Neural progenitor cell (in vitro differentiated cells): ENCODE measurements around the gene CACNG5.

Source experiments
- EZH2 ChIP-seq: fragments of 200-600 bp; sonication (generic); IDR thresholded peaks from 2 replicates; pipeline ENCODE4 v1.6.1; 2017; ENCODE audit warnings: antibody characterized with exemption, mild to moderate bottlenecking, moderate library complexity
- TF ChIP-seq, protein P1 (sequence below): fragments of 200-600 bp; sonication (generic); IDR thresholded peaks from 2 replicates; pipeline ENCODE4 v1.5.1; 2017; ENCODE audit warnings: antibody characterized with exemption, mild to moderate bottlenecking

DNA sequence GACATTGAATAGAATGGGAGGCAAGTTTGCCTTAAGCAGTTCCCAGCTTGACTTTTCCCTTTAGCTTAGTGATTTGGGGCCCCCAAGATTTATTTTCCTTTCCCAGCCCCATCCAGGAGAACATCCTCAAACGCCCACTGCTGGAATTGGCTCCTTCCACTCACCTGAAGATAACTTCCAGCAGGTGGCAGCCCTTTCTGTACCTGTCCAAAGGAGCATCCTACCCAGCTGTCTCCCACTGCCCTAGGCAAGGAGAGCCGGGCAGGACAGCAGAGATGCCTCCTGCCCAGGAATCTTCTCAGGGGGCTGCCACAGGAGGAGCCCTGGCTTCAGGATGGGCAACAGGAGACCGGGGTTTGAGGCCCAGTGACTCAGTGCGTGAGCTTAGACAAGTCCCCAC, 6.4 kb downstream of the CACNG5 start:
- TF ChIP-seq, protein P1, sequence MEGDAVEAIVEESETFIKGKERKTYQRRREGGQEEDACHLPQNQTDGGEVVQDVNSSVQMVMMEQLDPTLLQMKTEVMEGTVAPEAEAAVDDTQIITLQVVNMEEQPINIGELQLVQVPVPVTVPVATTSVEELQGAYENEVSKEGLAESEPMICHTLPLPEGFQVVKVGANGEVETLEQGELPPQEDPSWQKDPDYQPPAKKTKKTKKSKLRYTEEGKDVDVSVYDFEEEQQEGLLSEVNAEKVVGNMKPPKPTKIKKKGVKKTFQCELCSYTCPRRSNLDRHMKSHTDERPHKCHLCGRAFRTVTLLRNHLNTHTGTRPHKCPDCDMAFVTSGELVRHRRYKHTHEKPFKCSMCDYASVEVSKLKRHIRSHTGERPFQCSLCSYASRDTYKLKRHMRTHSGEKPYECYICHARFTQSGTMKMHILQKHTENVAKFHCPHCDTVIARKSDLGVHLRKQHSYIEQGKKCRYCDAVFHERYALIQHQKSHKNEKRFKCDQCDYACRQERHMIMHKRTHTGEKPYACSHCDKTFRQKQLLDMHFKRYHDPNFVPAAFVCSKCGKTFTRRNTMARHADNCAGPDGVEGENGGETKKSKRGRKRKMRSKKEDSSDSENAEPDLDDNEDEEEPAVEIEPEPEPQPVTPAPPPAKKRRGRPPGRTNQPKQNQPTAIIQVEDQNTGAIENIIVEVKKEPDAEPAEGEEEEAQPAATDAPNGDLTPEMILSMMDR, result no peak
- no peak for TF ChIP-seq EZH2
